H1 (cell line): ENCODE measurements around the gene GAN. TPM values are rescaled to one million over a fixed set of nuclear protein-coding genes. Genes with fewer than 3 reads are reported as not detected.

ENCODE experiments used
- BACH1 ChIP-seq: IDR thresholded peaks from 2 replicates; pipeline ENCODE4 v1.6.1; 2012; ENCODE audit warnings: low read length, improper control_type of control experiment
- CBX8 ChIP-seq: fragments of 300-800, 300-1000 bp; sonication (generic); IDR thresholded peaks from 2 replicates; pipeline ENCODE4 v1.7.1; 2016; ENCODE audit warnings: low read depth, low read length, borderline replicate concordance
- CHD2 ChIP-seq: IDR thresholded peaks from 2 replicates; pipeline ENCODE4 v1.6.1; 2012; ENCODE audit warnings: low read length, improper control_type of control experiment
- CHD7 ChIP-seq: fragments of 300-600 bp; sonication (generic); IDR thresholded peaks from 2 replicates; pipeline ENCODE4 v1.7.1; 2012; ENCODE audit warnings: low read length, moderate library complexity, mild to moderate bottlenecking, inconsistent platforms; ENCODE audit not compliant: insufficient replicate concordance
- HDAC6 ChIP-seq: IDR thresholded peaks from one replicate; pipeline ENCODE4 v1.7.1; 2012; ENCODE audit warnings: low read depth, mild to moderate bottlenecking, inconsistent platforms, low read length, moderate library complexity
- KDM4A ChIP-seq: IDR thresholded peaks from one replicate; pipeline ENCODE4 v1.7.1; 2012; ENCODE audit warnings: low read depth, mild to moderate bottlenecking, moderate library complexity, low read length, inconsistent platforms; ENCODE audit not compliant: severe bottlenecking
- POU5F1 ChIP-seq: IDR thresholded peaks from 2 replicates; pipeline ENCODE4 v1.6.1; 2011; ENCODE audit warnings: low read depth, mild to moderate bottlenecking, low read length, moderate library complexity
- RXRA ChIP-seq: IDR thresholded peaks from 2 replicates; pipeline ENCODE4 v1.6.1; 2011; ENCODE audit warnings: low read depth, mild to moderate bottlenecking, low read length, moderate library complexity; ENCODE audit not compliant: insufficient read depth
- TAF7 ChIP-seq: optimal IDR thresholded peaks from 2 replicates; pipeline ENCODE3; 2011; ENCODE audit warnings: low read depth, mild to moderate bottlenecking, inconsistent platforms, low read length, moderate library complexity, borderline replicate concordance
- YY1 ChIP-seq: IDR thresholded peaks from 2 replicates; pipeline ENCODE4 v1.6.1; 2011; ENCODE audit warnings: low read depth, mild to moderate bottlenecking, low read length
- polyA plus RNA-seq, 7 experiments: library from polyadenylated mRNA; depleted of rRNA in 3 of 7; stranded (reverse) in 5 of 7; unstranded in 2 of 7; fragments of >200 nt in 5 of 7; fragments of 200-250 nt in 2 of 7; gene quantifications; 1 replicate in 5 of 7; 2 replicates in 1 of 7; 4 replicates in 1 of 7; pipeline versions ENCODE4 v1.2.1 to v1.2.3, GENCODE V29; 2011 to 2013; ENCODE audit warnings: missing spikeins in 2 of 7, mixed read lengths in 2 of 7
- total RNA-seq: library from RNA; stranded (reverse); fragmentation: NEBNext Ultra II Directional; extraction: Animal tissue kit (Norgen Biotek cat#: 25700); gene quantifications from 2 replicates; pipeline ENCODE4 v1.2.1, GENCODE V29; 2021

GAN gene
- total and polyA plus RNA-seq, 2 of the 8 experiments (the other 6 are each of a cell fraction or from before 2014, with no cell fraction given), result 4.5 to 23.9 TPM

- no peak for TF ChIP-seq CHD7
- TF ChIP-seq RXRA, result no peak
- TF ChIP-seq HDAC6, result no peak
- no peak for TF ChIP-seq POU5F1
- no peak for TF ChIP-seq CBX8
- no peak for TF ChIP-seq KDM4A
- no peak for TF ChIP-seq TAF7
- TF ChIP-seq YY1, result no peak
- no peak for TF ChIP-seq BACH1
- no peak for TF ChIP-seq CHD2
Measured at GRCh38 chr16:81283044-81283443, 31.7 kb upstream of the GAN start (continued).
